ENCODE measurements around the gene YIPF5. TPM values are rescaled to one million over a fixed set of nuclear protein-coding genes. Genes with fewer than 3 reads are reported as not detected.

The YIPF5 gene
- polyA plus RNA-seq, 1 donor from 2014 or later, result 39.0 TPM

GRCh38 chr5:144122641-144123040, 47.8 kb downstream of the YIPF5 start:
- Mint-ChIP-seq H3K9me3 (peaks cover 0 to 10% (median 4%) of the 10 kb centered on the region in 3 donors), H3K27ac (no peak overlapping the region), H3K27me3 (no peaks in the 10 kb centered on the region), H3K36me3 (no peaks in the 10 kb centered on the region), H3K4me3 (no peak overlapping the region), H3K4me1 (no peaks in the 10 kb centered on the region)

- no peaks in the 10 kb centered on the region for H3K36me3 Mint-ChIP-seq
- H3K27me3 Mint-ChIP-seq, result no peaks in the 10 kb centered on the region
- H3K4me1 Mint-ChIP-seq, result no peaks in the 10 kb centered on the region
- H3K9me3 Mint-ChIP-seq, result peaks cover 0 to 10% (median 4%) of the 10 kb centered on the region in 3 donors
- H3K4me3 Mint-ChIP-seq, result no peak overlapping the region
- H3K27ac Mint-ChIP-seq, result no peak overlapping the region
Measured at GRCh38 chr5:144122081-144122480, 48.4 kb downstream of the YIPF5 start.

- H3K9me3 Mint-ChIP-seq, result peaks cover 0 to 10% (median 4%) of the 10 kb centered on the region in 3 donors
- no peaks in the 10 kb centered on the region for H3K27me3 Mint-ChIP-seq
- H3K36me3 Mint-ChIP-seq, result no peaks in the 10 kb centered on the region
- no peak overlapping the region for H3K4me3 Mint-ChIP-seq
- no peak overlapping the region for H3K27ac Mint-ChIP-seq
- no peaks in the 10 kb centered on the region for H3K4me1 Mint-ChIP-seq
Measured at GRCh38 chr5:144121577-144121976, 48.9 kb downstream of the YIPF5 start.

- Mint-ChIP-seq H3K4me3 (no peak overlapping the region), H3K27me3 (no peaks in the 10 kb centered on the region)
Measured at GRCh38 chr5:144120661-144121180, 49.7 kb downstream of the YIPF5 start.

GRCh38 chr5:144117412-144117811, 53.0 kb downstream of the YIPF5 start:
- Mint-ChIP-seq H3K4me3 (no peak overlapping the region), H3K27ac (no peak overlapping the region), H3K4me1 (no peaks in the 10 kb centered on the region), H3K9me3 (peaks cover 0 to 10% (median 4%) of the 10 kb centered on the region in 3 donors), H3K27me3 (peaks cover under 1% of the 10 kb centered on the region), H3K36me3 (no peaks in the 10 kb centered on the region)

More at GRCh38 chr5:144120661-144121180, 49.7 kb downstream of the YIPF5 start:
- Mint-ChIP-seq H3K36me3 (no peaks in the 10 kb centered on the region), H3K27ac (no peak overlapping the region), H3K9me3 (peaks cover 0 to 10% (median 4%) of the 10 kb centered on the region in 3 donors), H3K4me1 (no peaks in the 10 kb centered on the region)

- H3K4me1 Mint-ChIP-seq, result no peaks in the 10 kb centered on the region
- H3K4me3 Mint-ChIP-seq, result no peak overlapping the region
- H3K9me3 Mint-ChIP-seq, result peaks cover 0 to 2% (median 0%) of the 10 kb centered on the region in 3 donors
- no peak overlapping the region for H3K27ac Mint-ChIP-seq
- peaks cover 7% of the 10 kb centered on the region for H3K27me3 Mint-ChIP-seq
- H3K36me3 Mint-ChIP-seq, result no peaks in the 10 kb centered on the region
Measured at GRCh38 chr5:144114571-144114970, 55.9 kb downstream of the YIPF5 start.

Other genes with a start within 250 kb of the YIPF5 start
- not detected for gene KCTD16, start 214 bp upstream of the YIPF5 start, polyA plus RNA-seq

Data from IgD-negative memory B cell (primary cell).